Astrocyte (in vitro differentiated cells and primary cell): ENCODE data around the gene ZDHHC11B.

Source experiments
- EZH2 ChIP-seq: IDR thresholded peaks from 2 replicates; pipeline ENCODE4 v1.6.1; 2012; ENCODE audit warnings: mild to moderate bottlenecking, low read length, inconsistent platforms; ENCODE audit not compliant: insufficient read depth
- TF ChIP-seq, protein P1 (sequence below): IDR thresholded peaks from 2 replicates; pipeline ENCODE4 v1.5.1; 2011; ENCODE audit warnings: low read depth, mild to moderate bottlenecking, inconsistent platforms, low read length, moderate library complexity; ENCODE audit not compliant: insufficient read depth

DNA sequence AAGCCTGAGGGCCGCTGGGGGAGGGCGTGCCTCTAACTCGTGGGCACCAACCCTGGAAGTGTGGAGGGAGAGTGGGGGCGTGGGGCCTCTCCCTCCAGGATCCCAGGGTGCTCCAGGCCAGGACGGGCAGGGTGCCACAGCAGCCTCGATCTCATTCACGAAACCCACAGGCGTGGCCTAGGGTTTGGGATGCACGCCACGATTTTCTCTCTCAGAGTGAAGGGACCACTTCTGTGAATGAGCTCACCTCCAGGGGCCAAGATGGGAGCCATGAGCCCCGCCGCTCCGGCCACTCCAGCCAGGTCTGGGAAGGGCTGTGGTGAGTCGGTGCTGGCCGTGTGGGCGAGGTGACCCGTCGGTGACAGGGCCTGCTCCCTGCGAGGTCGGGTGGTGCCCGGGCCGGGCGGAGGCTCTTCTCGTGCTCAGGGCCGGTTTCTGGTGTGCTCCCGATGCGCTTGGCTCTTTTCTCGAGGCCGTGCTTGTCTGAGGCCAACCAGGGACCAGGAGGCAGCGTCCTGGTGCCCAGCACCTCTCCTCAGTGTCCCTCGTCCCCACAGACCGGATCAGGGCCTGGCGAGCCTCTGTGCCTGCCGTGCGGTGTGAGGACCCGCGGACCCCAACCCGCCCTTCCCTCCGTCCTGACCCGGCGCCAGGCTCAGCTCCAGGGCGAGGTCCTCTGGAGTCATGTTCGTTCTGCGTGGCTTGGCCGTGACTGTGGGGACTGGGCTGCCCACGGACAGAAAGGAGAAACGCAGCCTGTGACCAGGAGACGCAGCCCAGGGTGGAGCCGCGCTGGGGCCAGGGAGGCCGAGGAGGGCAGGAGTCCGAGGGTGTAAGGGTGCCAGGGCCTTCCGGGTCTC lies 122.4 kb downstream of the ZDHHC11B start:
- TF ChIP-seq, protein P1, sequence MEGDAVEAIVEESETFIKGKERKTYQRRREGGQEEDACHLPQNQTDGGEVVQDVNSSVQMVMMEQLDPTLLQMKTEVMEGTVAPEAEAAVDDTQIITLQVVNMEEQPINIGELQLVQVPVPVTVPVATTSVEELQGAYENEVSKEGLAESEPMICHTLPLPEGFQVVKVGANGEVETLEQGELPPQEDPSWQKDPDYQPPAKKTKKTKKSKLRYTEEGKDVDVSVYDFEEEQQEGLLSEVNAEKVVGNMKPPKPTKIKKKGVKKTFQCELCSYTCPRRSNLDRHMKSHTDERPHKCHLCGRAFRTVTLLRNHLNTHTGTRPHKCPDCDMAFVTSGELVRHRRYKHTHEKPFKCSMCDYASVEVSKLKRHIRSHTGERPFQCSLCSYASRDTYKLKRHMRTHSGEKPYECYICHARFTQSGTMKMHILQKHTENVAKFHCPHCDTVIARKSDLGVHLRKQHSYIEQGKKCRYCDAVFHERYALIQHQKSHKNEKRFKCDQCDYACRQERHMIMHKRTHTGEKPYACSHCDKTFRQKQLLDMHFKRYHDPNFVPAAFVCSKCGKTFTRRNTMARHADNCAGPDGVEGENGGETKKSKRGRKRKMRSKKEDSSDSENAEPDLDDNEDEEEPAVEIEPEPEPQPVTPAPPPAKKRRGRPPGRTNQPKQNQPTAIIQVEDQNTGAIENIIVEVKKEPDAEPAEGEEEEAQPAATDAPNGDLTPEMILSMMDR = no peak
- no peak for TF ChIP-seq EZH2
